Body of pancreas (tissue), 4 donors: ENCODE results near the gene HSPA12A. TPM values are rescaled to one million over a fixed set of nuclear protein-coding genes. Genes with fewer than 3 reads are reported as not detected.

Experiments
- ATAC-seq: fragments of 150-250 bp; one replicate; pipeline ENCODE4 v1.9.1; 2016
- DNase-seq, 4 donors: peaks; one replicate each; pipeline ENCODE4 v3.0.0-alpha.2; 2019
- H3K27ac ChIP-seq, 4 donors: fragments of 200-600 bp; sonication (generic); 1 replicate in 3 of 4; 2 replicates in 1 of 4; pipeline versions ENCODE4 v1.5.1 to v1.6.1; 2016 to 2019; ENCODE audit warnings: mild to moderate bottlenecking in 1 of 4, mixed read lengths in 1 of 4, moderate library complexity in 1 of 4
- H3K27me3 ChIP-seq, 2 donors: fragments of 200-600 bp; sonication (generic); one replicate each; pipeline ENCODE4 v1.6.0; 2016; ENCODE audit warnings: mild to moderate bottlenecking in 1 of 2
- H3K36me3 ChIP-seq, 2 donors: fragments of 200-600 bp; sonication (generic); replicated peaks in 1 of 2; 2 replicates each; pipeline ENCODE4 v1.5.1; 2016; ENCODE audit warnings: low read depth in 2 of 2; ENCODE audit not compliant: insufficient read depth in 1 of 2
- H3K4me1 ChIP-seq: fragments of 200-600 bp; sonication (generic); one replicate; pipeline ENCODE4 v1.6.0; 2016
- H3K4me3 ChIP-seq, 2 donors: fragments of 200-600 bp; sonication (generic); 1 replicate in 1 of 2; 2 replicates in 1 of 2; pipeline ENCODE4 v1.5.1; 2016 to 2019
- H3K9me3 ChIP-seq, 3 donors: fragments of 200-600 bp; sonication (generic); 1 replicate in 2 of 3; 2 replicates in 1 of 3; pipeline ENCODE4 v1.5.1; 2016
- POLR2A ChIP-seq, 3 donors: fragments of 450-650 bp; IDR thresholded peaks; one replicate each; pipeline ENCODE4 v1.6.1; 2016; ENCODE audit warnings: antibody characterized with exemption in 3 of 3, mild to moderate bottlenecking in 2 of 3
- WGBS, 2 donors: methylation state at CpG; one replicate each; pipeline ENCODE4 v1.1.5; 2017; 5-methylcytosine and 5-hydroxymethylcytosine counted together
- intact Hi-C: fragments of 100-400 bp; cut with DNase I; formaldehyde crosslinking; loops from one replicate; pipeline ENCODE4 v1.15.1; 2023
- total RNA-seq, 2 donors: library from RNA; depleted of rRNA; stranded (reverse); fragments of >200 nt; gene quantifications; one replicate each; pipeline ENCODE4 v1.1.0, GENCODE V29; 2016
- TF ChIP-seq, protein P1 (sequence below), 7 experiments: fragments of 450-650 bp in 4 of 7; fragments of 200-600 bp in 3 of 7; sonication (generic) in 3 of 7; IDR thresholded peaks; one replicate each; pipeline ENCODE4 v1.5.1; 2016 to 2019; ENCODE audit warnings: antibody characterized with exemption in 7 of 7

HSPA12A gene
- total RNA-seq, 2 donors from 2014 or later = 8.3 to 22.7 TPM

DNA sequence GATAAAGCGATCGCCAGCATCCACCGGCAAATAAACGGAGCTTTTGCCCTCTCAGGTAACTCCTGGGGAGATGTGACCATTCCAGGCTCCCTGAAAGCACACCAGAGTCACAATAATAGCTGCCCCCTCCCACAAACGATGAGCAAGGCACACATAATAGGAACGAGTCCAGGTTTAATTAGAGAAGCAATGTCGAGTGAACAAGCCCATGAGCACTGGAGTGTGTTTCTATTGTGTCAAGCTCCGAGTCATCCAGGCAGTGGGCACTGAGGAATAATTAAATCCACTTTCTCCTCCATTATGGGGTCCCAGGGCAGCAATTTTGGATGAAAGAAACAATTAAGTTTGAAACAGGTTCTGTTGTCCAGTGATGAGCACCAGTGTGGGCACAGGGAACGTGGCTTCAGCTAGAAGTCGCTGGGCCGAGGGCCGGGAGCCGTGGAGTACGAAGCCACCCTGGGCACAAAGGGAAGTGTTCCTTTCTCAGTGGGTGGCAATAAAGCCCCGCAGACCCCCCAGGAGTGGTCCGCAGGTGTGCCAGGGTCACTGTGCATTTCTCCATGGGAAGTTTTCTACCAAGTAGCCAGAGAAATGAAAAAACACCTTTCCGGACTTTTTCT, 109.7 kb downstream of the HSPA12A start:
- Histone ChIP-seq H3K36me3 (peaks cover 0 to 6% of the 10 kb centered on the region in 2 donors), H3K27me3 (no peaks in the 10 kb centered on the region), H3K27ac (peak overlapping the region in 2 of 4 donors; percentile 49 to 54), H3K9me3 (no peaks in the 10 kb centered on the region), H3K4me3 (no peak overlapping the region), H3K4me1 (peaks cover 76% of the 10 kb centered on the region)
- ATAC-seq (no peak), DNase-seq (peak in 3 of 4 donors; percentile 42 to 46 (median 46))
- peak in 1 of 3 donors; percentile 55 for TF ChIP-seq POLR2A (IDR thresholded peaks at IDR 0.05)
- TF ChIP-seq, protein P1, sequence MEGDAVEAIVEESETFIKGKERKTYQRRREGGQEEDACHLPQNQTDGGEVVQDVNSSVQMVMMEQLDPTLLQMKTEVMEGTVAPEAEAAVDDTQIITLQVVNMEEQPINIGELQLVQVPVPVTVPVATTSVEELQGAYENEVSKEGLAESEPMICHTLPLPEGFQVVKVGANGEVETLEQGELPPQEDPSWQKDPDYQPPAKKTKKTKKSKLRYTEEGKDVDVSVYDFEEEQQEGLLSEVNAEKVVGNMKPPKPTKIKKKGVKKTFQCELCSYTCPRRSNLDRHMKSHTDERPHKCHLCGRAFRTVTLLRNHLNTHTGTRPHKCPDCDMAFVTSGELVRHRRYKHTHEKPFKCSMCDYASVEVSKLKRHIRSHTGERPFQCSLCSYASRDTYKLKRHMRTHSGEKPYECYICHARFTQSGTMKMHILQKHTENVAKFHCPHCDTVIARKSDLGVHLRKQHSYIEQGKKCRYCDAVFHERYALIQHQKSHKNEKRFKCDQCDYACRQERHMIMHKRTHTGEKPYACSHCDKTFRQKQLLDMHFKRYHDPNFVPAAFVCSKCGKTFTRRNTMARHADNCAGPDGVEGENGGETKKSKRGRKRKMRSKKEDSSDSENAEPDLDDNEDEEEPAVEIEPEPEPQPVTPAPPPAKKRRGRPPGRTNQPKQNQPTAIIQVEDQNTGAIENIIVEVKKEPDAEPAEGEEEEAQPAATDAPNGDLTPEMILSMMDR (IDR thresholded peaks at IDR 0.05) = no peak
- 31 to 55% methylated on average over 17 of the region's 17 CpGs for WGBS, 2 donors
- intact Hi-C loops = no loop called here

DNA sequence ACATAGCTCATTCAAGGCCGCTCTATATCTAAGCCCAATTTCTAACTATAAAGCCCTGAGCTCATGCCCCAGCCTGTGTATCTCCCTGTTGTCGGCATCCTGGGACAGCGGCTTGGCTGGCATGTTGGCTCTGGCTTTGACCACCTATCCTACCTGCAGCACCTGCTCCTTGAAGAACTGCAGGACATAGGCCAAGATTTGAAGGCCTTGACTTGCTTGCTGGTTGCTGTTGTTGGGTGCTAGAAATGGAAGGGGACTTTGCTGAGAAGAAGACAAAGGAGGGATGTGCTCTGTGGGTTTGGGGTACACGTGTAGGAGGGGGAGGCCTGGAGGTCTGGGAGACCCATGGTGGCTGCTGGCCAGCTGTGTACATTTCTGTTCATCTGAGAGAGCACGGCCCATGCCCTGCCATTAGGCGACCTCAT, 110.5 kb downstream of the HSPA12A start:
- ATAC-seq (peak; percentile 4), DNase-seq (peak; percentile 52 to 60 (median 58))
- Histone ChIP-seq H3K9me3 (no peaks in the 10 kb centered on the region), H3K4me1 (peaks cover 77% of the 10 kb centered on the region), H3K27ac (peak overlapping the region in 2 of 4 donors; percentile 49 to 54), H3K36me3 (peaks cover 0 to 6% of the 10 kb centered on the region in 2 donors), H3K27me3 (no peaks in the 10 kb centered on the region), H3K4me3 (no peak overlapping the region)
- intact Hi-C loops = no loop called here
- peak in 2 of 3 donors; percentile 24 to 41 for TF ChIP-seq POLR2A (IDR thresholded peaks at IDR 0.05)
- TF ChIP-seq, protein P1 (IDR thresholded peaks at IDR 0.05) = no peak
- 41 to 57% methylated on average over 6 of the region's 6 CpGs for WGBS, 2 donors

DNA sequence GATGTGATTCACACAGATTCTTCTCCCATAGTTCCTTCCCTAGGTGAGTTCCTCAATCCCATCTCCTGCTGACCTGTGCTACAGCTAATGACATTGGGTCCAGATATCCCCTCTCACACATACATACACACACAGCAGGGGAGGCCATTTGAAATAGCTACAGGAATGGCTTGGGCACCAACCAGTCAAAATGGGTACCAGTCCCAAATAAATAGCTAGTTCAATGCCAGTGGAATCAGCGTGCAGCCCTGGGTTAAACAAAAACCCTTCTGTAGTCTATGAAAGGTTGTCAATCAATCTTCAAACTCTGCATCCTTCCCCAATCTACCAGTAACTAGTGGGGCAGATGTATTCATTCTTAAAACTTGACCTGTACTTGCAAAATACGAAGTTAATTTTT, 112.3 kb downstream of the HSPA12A start:
- peaks cover 76% of the 10 kb centered on the region for H3K4me1 ChIP-seq
- DNase-seq = peak in 1 of 4 donors; percentile 17
- H3K27me3 ChIP-seq = no peaks in the 10 kb centered on the region
- H3K27ac ChIP-seq = peak overlapping the region; percentile 4 to 53 (median 42)
- ATAC-seq = no peak
- intact Hi-C loops = no loop called here
- WGBS, 2 donors = 28 to 34% methylated on average over 2 of the region's 2 CpGs
- no peak overlapping the region for H3K4me3 ChIP-seq
- TF ChIP-seq POLR2A (IDR thresholded peaks at IDR 0.05) = no peak
- TF ChIP-seq, protein P1 (IDR thresholded peaks at IDR 0.05) = no peak
- peaks cover 0 to 3% of the 10 kb centered on the region in 2 donors for H3K36me3 ChIP-seq
- no peaks in the 10 kb centered on the region for H3K9me3 ChIP-seq

DNA sequence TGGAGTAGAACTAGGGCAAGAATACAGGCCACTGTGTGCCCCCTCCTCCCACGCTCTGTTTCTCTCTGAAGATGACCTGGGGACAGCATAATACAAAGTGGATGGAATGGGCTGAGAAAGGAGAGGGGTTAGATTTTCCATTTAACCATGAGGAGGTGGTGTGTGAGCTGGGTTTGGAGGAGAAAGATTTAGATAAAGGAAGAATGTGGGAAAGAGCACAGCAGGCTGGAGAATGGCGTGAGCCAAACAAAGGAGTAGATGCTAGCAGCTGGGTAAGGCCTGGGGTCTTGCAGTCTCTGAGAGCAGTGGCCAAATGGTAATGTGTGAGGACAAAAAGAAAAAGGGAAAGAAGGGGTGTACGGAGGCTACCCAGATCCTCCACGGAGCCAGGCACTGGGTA, 113.0 kb downstream of the HSPA12A start:
- peaks cover 0 to 3% of the 10 kb centered on the region in 2 donors for H3K36me3 ChIP-seq
- peak; percentile 1 for ATAC-seq
- TF ChIP-seq, protein P1 (IDR thresholded peaks at IDR 0.05) = no peak
- peak in 2 of 3 donors; percentile 40 to 53 for TF ChIP-seq POLR2A (IDR thresholded peaks at IDR 0.05)
- H3K27me3 ChIP-seq = no peaks in the 10 kb centered on the region
- intact Hi-C loops = no loop called here
- 16 to 36% methylated on average over 4 of the region's 4 CpGs for WGBS, 2 donors
- peak in 3 of 4 donors; percentile 31 to 46 (median 46) for DNase-seq
- H3K27ac ChIP-seq = peak overlapping the region in 3 of 4 donors; percentile 36 to 53 (median 49)
- no peak overlapping the region for H3K4me3 ChIP-seq
- no peaks in the 10 kb centered on the region for H3K9me3 ChIP-seq
- peaks cover 70% of the 10 kb centered on the region for H3K4me1 ChIP-seq
